ENCODE results near the gene STIM2.

Gene STIM2

DNA sequence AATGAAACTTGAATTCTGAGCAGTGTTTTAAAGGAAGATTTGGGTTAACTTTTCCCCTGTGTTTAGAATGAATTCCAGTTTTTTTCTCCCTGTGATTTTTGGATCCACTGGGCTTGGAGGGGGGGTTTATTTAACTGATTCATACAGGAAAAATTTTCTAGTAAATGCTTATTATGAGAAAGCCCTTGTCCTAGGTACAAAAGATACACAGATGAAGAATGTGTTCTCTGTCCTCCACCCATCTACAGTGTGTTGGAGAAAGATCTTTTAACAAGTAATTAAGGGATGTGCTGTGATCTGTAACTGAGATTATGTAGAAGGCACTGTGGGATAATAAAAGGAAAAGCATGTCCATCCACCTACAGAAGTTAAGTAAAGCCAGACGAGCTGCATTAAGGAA is 103.9 kb downstream of the STIM2 start:
- TF ChIP-seq TAF1 (IDR thresholded peaks at IDR 0.05; ENCODE audit: low read depth) = no peak
- TF ChIP-seq, protein P1, sequence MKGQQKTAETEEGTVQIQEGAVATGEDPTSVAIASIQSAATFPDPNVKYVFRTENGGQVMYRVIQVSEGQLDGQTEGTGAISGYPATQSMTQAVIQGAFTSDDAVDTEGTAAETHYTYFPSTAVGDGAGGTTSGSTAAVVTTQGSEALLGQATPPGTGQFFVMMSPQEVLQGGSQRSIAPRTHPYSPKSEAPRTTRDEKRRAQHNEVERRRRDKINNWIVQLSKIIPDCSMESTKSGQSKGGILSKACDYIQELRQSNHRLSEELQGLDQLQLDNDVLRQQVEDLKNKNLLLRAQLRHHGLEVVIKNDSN (IDR thresholded peaks at IDR 0.05) = no peak
- TF ChIP-seq EGR1 (IDR thresholded peaks at IDR 0.05) = no peak
- no peak for TF ChIP-seq YY1 (IDR thresholded peaks at IDR 0.05; ENCODE audit: low read depth)
- TF ChIP-seq ZBTB7A (IDR thresholded peaks at IDR 0.05; ENCODE audit: low read depth) = no peak
- TF ChIP-seq NFIC (IDR thresholded peaks at IDR 0.05) = no peak
- TF ChIP-seq, protein P2, sequence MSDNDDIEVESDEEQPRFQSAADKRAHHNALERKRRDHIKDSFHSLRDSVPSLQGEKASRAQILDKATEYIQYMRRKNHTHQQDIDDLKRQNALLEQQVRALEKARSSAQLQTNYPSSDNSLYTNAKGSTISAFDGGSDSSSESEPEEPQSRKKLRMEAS (IDR thresholded peaks at IDR 0.05) = no peak
- TF ChIP-seq TCF12 (IDR thresholded peaks at IDR 0.05; ENCODE audit: low read depth) = no peak
- no peak for TF ChIP-seq CREB1 (IDR thresholded peaks at IDR 0.05; ENCODE audit: low read depth)
- TF ChIP-seq EP300 (IDR thresholded peaks at IDR 0.05; ENCODE audit: borderline replicate concordance) = no peak
- no peak for TF ChIP-seq FOXM1 (IDR thresholded peaks at IDR 0.05; ENCODE audit: borderline replicate concordance, low read depth)
- TF ChIP-seq CEBPB (IDR thresholded peaks at IDR 0.05) = no peak
- TF ChIP-seq, protein P3, sequence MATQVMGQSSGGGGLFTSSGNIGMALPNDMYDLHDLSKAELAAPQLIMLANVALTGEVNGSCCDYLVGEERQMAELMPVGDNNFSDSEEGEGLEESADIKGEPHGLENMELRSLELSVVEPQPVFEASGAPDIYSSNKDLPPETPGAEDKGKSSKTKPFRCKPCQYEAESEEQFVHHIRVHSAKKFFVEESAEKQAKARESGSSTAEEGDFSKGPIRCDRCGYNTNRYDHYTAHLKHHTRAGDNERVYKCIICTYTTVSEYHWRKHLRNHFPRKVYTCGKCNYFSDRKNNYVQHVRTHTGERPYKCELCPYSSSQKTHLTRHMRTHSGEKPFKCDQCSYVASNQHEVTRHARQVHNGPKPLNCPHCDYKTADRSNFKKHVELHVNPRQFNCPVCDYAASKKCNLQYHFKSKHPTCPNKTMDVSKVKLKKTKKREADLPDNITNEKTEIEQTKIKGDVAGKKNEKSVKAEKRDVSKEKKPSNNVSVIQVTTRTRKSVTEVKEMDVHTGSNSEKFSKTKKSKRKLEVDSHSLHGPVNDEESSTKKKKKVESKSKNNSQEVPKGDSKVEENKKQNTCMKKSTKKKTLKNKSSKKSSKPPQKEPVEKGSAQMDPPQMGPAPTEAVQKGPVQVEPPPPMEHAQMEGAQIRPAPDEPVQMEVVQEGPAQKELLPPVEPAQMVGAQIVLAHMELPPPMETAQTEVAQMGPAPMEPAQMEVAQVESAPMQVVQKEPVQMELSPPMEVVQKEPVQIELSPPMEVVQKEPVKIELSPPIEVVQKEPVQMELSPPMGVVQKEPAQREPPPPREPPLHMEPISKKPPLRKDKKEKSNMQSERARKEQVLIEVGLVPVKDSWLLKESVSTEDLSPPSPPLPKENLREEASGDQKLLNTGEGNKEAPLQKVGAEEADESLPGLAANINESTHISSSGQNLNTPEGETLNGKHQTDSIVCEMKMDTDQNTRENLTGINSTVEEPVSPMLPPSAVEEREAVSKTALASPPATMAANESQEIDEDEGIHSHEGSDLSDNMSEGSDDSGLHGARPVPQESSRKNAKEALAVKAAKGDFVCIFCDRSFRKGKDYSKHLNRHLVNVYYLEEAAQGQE (IDR thresholded peaks at IDR 0.05; ENCODE audit: low read depth) = no peak
- no peak for TF ChIP-seq TEAD4 (IDR thresholded peaks at IDR 0.05)

DNA sequence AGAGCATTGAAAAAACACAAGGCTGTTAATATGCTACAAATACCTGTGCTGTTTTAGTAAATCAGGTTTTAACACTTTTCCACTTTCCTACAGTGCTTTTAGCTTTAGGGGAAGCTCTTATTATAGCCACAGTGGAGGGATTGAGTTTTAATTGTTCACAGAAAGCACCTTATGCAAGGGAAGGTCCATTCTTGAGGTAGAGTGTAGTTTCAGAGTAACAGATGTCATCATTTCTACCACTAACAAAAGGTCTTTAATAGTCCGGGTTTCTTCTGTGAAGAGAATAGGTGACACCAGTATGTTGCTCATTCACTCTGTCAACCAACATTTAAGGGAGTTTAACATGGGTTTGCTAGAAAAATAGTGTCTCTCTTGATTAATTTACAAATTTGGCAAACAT is 104.4 kb downstream of the STIM2 start:
- TF ChIP-seq ZBTB7A (IDR thresholded peaks at IDR 0.05; ENCODE audit: low read depth) (no peak), CREB1 (IDR thresholded peaks at IDR 0.05; ENCODE audit: low read depth) (no peak), CEBPB (IDR thresholded peaks at IDR 0.05) (no peak), EGR1 (IDR thresholded peaks at IDR 0.05) (no peak)
- TF ChIP-seq, protein P1 (IDR thresholded peaks at IDR 0.05) = no peak
- TF ChIP-seq, protein P3 (IDR thresholded peaks at IDR 0.05; ENCODE audit: low read depth) = no peak

DNA sequence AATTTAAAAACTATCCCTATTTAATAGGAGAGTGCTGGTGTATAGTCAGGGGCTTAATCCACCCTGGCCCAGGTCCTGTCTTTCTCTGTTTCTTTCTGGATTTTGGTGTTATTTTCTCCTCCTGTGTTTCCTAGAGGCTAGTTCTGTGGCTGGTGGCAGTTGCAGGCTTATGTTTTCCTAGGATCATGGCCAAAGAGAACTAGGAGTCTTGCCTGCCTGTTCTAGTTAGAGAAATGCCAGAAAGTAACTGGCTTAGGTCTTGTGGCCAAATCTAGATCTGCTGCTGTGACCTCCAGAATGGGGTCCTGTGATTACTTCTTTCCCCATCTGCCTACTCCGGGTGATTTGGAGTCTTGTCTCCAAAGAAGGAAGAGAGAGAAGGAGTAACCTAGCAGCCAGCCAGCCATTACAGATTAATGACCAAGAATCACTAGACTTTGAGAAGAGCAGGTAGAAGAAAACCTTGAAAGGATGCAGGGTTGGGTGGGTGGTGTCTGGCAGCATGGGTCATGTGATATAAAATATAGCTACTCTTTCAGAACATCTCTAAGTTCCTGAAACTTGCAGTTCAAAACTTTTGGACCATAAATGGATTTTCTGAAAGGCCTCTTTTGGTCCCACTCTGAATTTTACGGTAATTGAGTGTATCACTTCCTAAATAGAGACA is 117.9 kb downstream of the STIM2 start:
- no peak for TF ChIP-seq TEAD4 (IDR thresholded peaks at IDR 0.05)
- TF ChIP-seq TCF12 (IDR thresholded peaks at IDR 0.05; ENCODE audit: low read depth) = no peak
- no peak for TF ChIP-seq YY1 (IDR thresholded peaks at IDR 0.05; ENCODE audit: low read depth)
- TF ChIP-seq CREB1 (IDR thresholded peaks at IDR 0.05; ENCODE audit: low read depth) = no peak
- TF ChIP-seq, protein P3 (IDR thresholded peaks at IDR 0.05; ENCODE audit: low read depth) = no peak
- TF ChIP-seq, protein P2 (IDR thresholded peaks at IDR 0.05) = no peak
- TF ChIP-seq, protein P1 (IDR thresholded peaks at IDR 0.05) = no peak
- no peak for TF ChIP-seq EGR1 (IDR thresholded peaks at IDR 0.05)
- TF ChIP-seq FOXM1 (IDR thresholded peaks at IDR 0.05; ENCODE audit: borderline replicate concordance, low read depth) = no peak
- TF ChIP-seq ZBTB7A (IDR thresholded peaks at IDR 0.05; ENCODE audit: low read depth) = no peak
- no peak for TF ChIP-seq CEBPB (IDR thresholded peaks at IDR 0.05)
- TF ChIP-seq NFIC (IDR thresholded peaks at IDR 0.05) = no peak
- TF ChIP-seq RAD21 (IDR thresholded peaks at IDR 0.05; ENCODE audit: low read depth) = no peak
- TF ChIP-seq EP300 (IDR thresholded peaks at IDR 0.05; ENCODE audit: borderline replicate concordance) = no peak
- TF ChIP-seq TAF1 (IDR thresholded peaks at IDR 0.05; ENCODE audit: low read depth) = no peak

DNA sequence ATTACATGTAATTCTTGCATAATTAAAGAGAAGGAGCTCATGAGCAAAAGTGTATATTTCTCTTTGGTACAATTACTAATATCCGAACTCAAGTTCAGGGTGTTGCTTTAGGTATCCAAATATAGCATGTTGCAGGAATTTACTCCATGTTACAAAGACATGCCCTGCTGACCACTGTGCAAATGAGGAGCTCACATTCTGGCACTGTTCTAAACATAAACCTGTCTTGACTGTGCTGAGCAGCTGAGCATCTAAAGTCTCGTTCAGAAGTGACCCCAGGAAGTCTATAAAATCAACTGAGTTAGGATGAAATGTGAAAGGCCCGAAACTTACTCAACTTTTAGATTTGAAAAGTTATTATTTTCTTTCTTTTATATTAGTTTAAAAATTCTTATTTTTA is 124.3 kb downstream of the STIM2 start:
- TF ChIP-seq TAF1 (IDR thresholded peaks at IDR 0.05; ENCODE audit: low read depth) (no peak), NFIC (IDR thresholded peaks at IDR 0.05) (no peak), YY1 (IDR thresholded peaks at IDR 0.05; ENCODE audit: low read depth) (no peak), CEBPB (IDR thresholded peaks at IDR 0.05) (no peak), CREB1 (IDR thresholded peaks at IDR 0.05; ENCODE audit: low read depth) (no peak), ZBTB7A (IDR thresholded peaks at IDR 0.05; ENCODE audit: low read depth) (no peak), RAD21 (IDR thresholded peaks at IDR 0.05; ENCODE audit: low read depth) (no peak), TEAD4 (IDR thresholded peaks at IDR 0.05) (no peak), EGR1 (IDR thresholded peaks at IDR 0.05) (no peak), FOXM1 (IDR thresholded peaks at IDR 0.05; ENCODE audit: borderline replicate concordance, low read depth) (no peak), EP300 (IDR thresholded peaks at IDR 0.05; ENCODE audit: borderline replicate concordance) (no peak), TCF12 (IDR thresholded peaks at IDR 0.05; ENCODE audit: low read depth) (no peak)
- TF ChIP-seq, protein P2 (IDR thresholded peaks at IDR 0.05) = no peak
- TF ChIP-seq, protein P3 (IDR thresholded peaks at IDR 0.05; ENCODE audit: low read depth) = no peak
- TF ChIP-seq, protein P1 (IDR thresholded peaks at IDR 0.05) = no peak
